ENCODE measurements around the gene BTN1A1. TPM values are rescaled to one million over a fixed set of nuclear protein-coding genes. Genes with fewer than 3 reads are reported as not detected.
A peak's percentile ranks its signal among the peaks of the same experiment; 100 is the strongest.
"Not testable (repeated sequence)": the region's sequence is repeated elsewhere in the genome, so short reads cannot be mapped to it uniquely, and the experiment has no call there.

BTN1A1 gene
- total RNA-seq, 1 donor = not detected

DNA sequence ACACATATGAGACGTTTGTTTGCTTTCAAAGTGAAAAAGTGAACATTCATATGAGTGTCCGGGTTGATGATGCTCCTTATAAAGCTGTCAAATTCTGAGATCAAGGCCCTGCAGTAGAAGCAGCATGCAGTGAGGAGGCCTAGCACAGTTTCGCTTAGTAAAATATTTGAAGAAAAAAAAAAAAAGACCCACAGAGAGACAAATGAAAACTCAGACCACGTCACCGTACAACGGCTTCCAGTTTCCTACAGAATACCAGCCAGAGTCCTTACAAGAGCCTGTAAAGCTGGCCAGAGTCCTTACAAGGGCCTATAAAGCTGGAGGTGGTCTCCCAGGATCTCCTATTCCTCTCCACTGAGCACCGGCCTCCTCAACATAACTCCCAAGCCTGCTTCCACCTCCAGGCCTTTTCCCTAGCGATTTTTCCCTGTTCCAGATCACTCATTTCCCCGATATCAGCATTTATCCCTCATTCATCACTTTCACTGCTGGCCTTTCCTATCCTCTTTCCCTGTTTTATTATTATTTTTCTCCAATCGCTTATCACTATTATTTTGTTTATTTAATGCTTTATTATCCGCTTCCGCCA, 36.6 kb downstream of the BTN1A1 start:
- H3K4me1 ChIP-seq (ENCODE audit: insufficient read depth, low read length) = peaks cover 56% of the 10 kb centered on the region
- H3K9me3 ChIP-seq (ENCODE audit: low read depth, low read length) = no peaks in the 10 kb centered on the region
- H3K27me3 ChIP-seq (ENCODE audit: insufficient read depth, low read length) = no peaks in the 10 kb centered on the region
- H3K4me3 ChIP-seq (ENCODE audit: low read length) = peak overlapping the region; percentile 93

DNA sequence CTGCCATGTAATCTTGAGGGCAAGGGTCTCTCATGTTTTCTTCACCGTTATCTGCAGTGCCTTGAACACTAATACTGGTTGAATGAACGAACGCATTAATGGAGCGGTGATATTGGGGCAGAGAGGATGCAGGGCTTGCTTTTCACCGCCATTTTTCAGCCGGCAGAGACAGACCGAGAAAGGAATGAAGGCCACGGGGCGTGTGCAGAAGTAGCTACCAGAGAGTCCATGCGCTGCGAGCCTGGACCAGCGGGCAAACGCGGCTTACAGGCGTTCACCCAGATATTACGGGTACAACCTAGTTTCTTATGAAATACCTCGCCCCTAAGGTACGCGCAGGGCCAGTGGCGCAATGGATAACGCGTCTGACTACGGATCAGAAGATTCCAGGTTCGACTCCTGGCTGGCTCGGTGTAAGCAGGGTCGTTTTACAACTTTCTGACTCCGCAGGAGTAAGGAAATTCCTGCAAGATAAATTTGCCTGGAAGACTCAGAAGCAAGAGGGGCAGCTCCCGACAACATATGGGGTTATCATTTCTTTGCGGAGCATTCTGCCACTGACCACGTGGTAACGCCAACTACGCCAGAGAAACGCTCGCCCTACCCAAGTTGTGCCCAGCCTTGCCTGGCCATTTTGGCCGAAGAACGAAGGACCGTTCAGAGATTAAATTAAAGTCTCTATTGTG, 37.2 kb downstream of the BTN1A1 start:
- H3K4me3 ChIP-seq (ENCODE audit: low read length) = peak overlapping the region; percentile 93
- no peaks in the 10 kb centered on the region for H3K27me3 ChIP-seq (ENCODE audit: insufficient read depth, low read length)
- H3K9me3 ChIP-seq (ENCODE audit: low read depth, low read length) = no peaks in the 10 kb centered on the region
- peaks cover 51% of the 10 kb centered on the region for H3K4me1 ChIP-seq (ENCODE audit: insufficient read depth, low read length)

DNA sequence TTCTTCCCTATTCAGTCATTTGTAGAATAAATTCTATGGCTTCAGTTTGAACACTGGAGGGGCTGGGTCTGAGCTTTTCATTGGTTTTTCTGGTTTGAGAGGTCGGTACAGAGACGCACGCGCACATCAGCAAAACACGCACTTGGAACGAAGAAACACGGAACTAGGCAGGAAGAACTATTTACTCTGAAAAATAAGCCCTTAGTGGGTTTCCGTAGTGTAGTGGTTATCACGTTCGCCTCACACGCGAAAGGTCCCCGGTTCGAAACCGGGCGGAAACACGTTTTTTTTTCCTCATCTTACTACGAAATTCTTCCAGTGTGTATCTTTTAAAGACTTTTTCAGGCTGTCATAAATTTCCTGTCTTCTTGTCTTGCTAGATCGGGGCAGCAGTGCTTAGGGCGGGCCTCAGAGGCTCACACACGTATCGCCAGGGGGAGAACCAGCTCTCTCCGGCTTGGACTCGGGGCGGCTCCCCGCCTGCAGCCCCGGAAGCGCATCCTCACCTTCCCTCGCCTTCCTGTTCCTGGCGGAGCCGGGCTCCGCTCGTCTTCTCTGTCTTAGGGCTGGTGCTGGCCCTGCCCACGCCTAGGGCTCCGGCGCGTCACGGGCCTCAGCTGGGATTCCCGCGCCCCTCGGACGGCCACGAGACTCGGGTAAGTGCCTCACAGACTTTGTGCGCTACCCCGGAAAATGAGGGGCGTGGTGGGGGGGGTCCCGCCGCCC, 37.9 kb downstream of the BTN1A1 start, which contains the start of gene HMGN4:
Gene HMGN4, plus strand, starts transcription at position 521 of the 726 bp plus-strand sequence. CDS start 6,841 bp downstream, outside the sequence.
- H3K4me1 ChIP-seq (ENCODE audit: insufficient read depth, low read length) = peaks cover 44% of the 10 kb centered on the region
- H3K27me3 ChIP-seq (ENCODE audit: insufficient read depth, low read length) = no peaks in the 10 kb centered on the region

DNA sequence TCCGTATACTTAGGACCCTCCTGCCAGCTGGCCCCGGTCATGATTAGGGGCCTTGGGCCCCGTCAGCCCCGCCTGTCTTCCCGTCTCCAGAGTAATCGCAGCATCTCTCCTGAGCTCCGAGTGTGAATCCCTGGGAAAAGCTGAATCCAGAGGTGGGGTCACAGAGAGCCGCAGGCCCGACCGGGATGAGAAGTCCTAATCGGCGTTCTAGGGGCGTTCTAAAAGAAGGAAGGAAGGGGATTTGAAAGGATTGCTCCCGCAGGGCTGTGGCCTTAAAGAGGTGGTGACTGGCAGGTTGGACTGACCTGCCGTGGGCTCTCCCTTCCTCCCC, 38.4 kb downstream of the BTN1A1 start:
- Histone ChIP-seq H3K4me1 (ENCODE audit: insufficient read depth, low read length) (peaks cover 40% of the 10 kb centered on the region), H3K27me3 (ENCODE audit: insufficient read depth, low read length) (no peaks in the 10 kb centered on the region)

More for the DNA sequence above, 37.9 kb downstream of the BTN1A1 start, which contains the start of gene HMGN4:
- no peaks in the 10 kb centered on the region for H3K9me3 ChIP-seq (ENCODE audit: low read depth, low read length)
- peak within 1 kb of the TSS; percentile 93 for H3K4me3 ChIP-seq (ENCODE audit: low read length)

DNA sequence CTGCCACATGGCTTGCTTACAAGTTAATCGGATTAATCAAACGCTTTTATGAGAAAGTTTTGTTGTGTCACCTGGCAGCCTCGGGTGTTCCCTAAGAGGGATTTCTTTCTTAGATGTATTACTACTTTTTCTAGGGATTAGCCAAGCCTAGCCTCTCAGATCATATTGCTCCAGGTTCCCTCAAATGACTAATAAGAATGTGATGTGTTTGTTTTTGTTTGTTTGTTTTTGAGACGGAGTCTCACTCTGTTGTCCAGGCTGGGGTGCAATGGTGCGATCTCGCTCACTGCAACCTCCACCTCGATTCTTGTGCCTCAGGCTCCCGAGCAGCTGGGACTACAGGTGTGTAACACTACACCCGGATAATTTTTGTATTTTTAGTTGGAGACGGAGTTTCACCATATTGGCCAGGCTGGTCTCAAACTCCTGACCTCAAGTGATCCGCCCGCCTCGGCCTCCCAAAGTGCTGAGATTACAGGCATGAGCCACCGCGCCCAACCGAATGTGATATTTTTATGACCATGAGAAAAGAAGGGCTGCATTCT, 39.0 kb downstream of the BTN1A1 start:
- H3K9me3 ChIP-seq (ENCODE audit: low read depth, low read length) = no peaks in the 10 kb centered on the region
- peak overlapping the region; percentile 93 for H3K4me3 ChIP-seq (ENCODE audit: low read length)
- H3K27me3 ChIP-seq (ENCODE audit: insufficient read depth, low read length) = no peaks in the 10 kb centered on the region
- peaks cover 37% of the 10 kb centered on the region for H3K4me1 ChIP-seq (ENCODE audit: insufficient read depth, low read length)

More for the DNA sequence above, 38.4 kb downstream of the BTN1A1 start:
- no peaks in the 10 kb centered on the region for H3K9me3 ChIP-seq (ENCODE audit: low read depth, low read length)
- H3K4me3 ChIP-seq (ENCODE audit: low read length) = peak overlapping the region; percentile 93

DNA sequence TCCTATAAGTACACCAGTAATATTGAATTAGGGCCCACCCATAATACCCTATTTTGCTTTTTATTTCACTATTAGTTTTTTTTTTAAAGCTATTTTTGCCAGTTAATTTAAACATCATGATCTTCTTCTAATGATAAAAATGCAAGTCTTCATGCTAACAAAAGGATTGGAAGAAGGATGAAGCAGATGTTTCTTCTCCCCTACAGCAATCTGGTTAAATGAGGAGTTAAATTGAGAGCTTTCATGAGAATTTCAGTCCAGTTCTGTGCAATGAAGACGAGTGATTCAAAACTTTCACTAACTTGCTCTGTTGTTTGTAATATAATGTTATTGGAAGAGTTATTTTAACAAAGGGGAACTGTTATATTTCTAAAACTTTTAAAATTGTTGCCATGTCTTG, 41.5 kb downstream of the BTN1A1 start:
- Histone ChIP-seq H3K4me1 (ENCODE audit: insufficient read depth, low read length) (peaks cover 29% of the 10 kb centered on the region), H3K27me3 (ENCODE audit: insufficient read depth, low read length) (no peaks in the 10 kb centered on the region), H3K4me3 (ENCODE audit: low read length) (no peak overlapping the region), H3K9me3 (ENCODE audit: low read depth, low read length) (no peaks in the 10 kb centered on the region)

DNA sequence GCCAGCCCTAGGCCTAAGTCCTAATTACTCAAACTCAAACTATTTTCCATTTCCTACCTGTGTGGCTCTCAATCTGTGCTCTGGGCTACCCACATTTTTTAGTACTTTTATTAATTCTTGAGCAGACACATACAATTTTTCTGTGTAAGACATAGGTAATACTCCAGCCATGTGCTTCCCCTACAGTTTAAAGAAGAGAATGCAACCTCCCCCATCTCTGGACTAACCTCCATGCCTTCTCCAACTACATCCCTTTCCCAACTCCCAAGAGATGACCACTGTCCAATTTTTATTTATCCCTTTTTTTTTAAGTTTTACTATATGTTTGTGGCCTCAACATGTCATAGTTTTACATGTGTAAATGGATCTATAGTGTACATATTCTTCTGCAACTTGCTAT, 43.9 kb downstream of the BTN1A1 start:
- Histone ChIP-seq H3K4me3 (ENCODE audit: low read length) (no peak overlapping the region), H3K9me3 (ENCODE audit: low read depth, low read length) (no peaks in the 10 kb centered on the region)

DNA sequence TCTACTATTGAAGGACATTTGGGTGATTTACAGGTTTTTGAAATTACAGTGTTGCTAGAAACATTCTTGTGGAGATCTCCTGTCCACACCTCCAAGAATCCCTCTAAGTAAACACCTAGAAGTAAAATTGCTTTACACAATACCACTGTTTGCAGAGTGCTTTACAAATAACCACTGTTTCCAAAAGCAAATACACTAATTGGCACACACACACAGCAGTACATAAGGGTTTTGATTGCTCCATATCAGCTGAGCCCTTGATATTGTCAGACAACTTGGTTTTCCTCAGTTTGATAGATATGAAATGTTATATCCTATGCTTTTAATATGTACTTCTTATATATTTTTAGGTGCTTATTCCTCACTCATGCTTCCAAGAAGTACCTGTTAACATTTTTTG, 44.4 kb downstream of the BTN1A1 start:
- H3K9me3 ChIP-seq (ENCODE audit: low read depth, low read length) = no peaks in the 10 kb centered on the region
- peaks cover 14% of the 10 kb centered on the region for H3K4me1 ChIP-seq (ENCODE audit: insufficient read depth, low read length)
- H3K4me3 ChIP-seq (ENCODE audit: low read length) = no peak overlapping the region
- no peaks in the 10 kb centered on the region for H3K27me3 ChIP-seq (ENCODE audit: insufficient read depth, low read length)

More for the DNA sequence above, 43.9 kb downstream of the BTN1A1 start:
- Histone ChIP-seq H3K4me1 (ENCODE audit: insufficient read depth, low read length) (peaks cover 19% of the 10 kb centered on the region), H3K27me3 (ENCODE audit: insufficient read depth, low read length) (no peaks in the 10 kb centered on the region)

DNA sequence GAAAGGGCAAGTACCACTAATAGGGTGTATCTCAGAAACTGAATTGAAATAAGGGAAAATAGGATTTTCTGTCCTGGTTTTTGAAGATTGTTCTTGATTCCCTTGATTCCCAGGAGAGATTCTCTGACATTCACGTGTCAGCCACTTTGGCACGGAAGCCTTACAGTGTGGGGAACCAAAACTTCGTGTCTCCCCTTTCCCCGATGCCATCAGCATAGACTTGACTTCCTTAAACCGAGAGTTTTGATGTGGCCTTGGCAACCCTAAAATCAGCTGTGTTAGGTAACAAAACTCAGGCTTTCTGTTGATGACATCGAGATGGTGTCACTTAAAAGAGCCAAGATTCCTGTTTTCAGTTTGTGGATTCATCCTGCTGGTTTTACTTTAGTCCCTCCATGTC, 45.5 kb downstream of the BTN1A1 start:
- Histone ChIP-seq H3K4me1 (ENCODE audit: insufficient read depth, low read length) (peaks cover 19% of the 10 kb centered on the region), H3K27me3 (ENCODE audit: insufficient read depth, low read length) (no peaks in the 10 kb centered on the region), H3K9me3 (ENCODE audit: low read depth, low read length) (no peaks in the 10 kb centered on the region), H3K4me3 (ENCODE audit: low read length) (no peak overlapping the region)

DNA sequence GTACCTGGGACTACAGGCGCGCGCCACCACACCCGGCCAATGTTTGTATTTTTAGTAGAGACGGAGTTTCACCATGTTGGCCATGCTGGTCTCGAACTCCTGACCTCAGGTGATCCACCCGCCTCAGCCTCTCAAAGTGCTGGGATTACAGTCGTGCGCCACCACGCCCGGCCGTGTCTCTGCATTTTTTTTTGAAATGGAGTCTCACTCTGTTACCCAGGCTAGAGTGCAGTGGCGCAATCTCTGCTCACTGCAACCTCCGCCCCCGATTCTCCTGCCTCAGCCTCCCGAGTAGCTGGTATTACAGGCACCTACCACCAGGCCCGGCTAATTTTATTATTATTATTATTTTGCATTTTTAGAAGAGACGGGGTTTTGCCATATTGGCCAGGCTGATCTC, 47.3 kb downstream of the BTN1A1 start:
- H3K27me3 ChIP-seq (ENCODE audit: insufficient read depth, low read length); H3K9me3 ChIP-seq (ENCODE audit: low read depth, low read length); H3K4me3 ChIP-seq (ENCODE audit: low read length): not testable (repeated sequence)
- H3K4me1 ChIP-seq (ENCODE audit: insufficient read depth, low read length) = peaks cover 18% of the 10 kb centered on the region

DNA sequence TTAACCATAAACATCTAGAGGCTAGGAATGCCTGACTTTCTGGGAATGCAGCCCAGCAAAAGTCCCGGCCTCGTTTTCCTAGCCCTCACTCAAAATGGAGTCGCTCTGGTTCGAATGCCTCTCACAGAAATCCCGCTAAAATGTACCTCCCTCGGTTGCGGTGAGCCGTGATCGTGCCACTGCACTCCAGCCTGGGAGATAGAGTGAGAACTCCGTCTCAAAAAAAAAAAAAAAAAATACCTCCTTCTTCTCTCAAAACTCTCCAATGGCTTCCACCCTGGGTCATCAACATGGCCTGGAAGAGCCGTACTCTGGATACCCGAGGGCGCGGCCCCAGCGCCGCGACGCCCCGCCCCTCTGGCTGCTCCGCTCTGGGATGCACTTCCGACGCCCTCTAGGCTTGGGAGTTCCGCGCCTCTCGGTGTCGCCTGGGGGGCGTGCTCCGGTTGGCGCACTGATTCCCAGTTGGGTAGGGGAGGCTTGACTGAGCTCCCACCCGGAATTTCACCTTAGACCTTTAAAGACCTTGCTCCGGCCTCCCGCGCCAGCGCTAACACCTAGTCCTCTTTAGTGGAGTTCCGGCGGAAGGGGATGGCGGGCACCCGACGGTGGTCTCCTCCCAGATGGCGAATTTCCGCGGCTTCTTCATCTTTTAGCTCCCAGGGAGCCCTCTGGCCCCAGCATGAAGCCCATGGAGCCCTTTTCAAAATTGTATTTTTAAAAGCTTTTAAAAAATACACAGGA, 50.3 kb downstream of the BTN1A1 start:
- Histone ChIP-seq H3K4me1 (ENCODE audit: insufficient read depth, low read length) (peaks cover 45% of the 10 kb centered on the region), H3K9me3 (ENCODE audit: low read depth, low read length) (no peaks in the 10 kb centered on the region), H3K27me3 (ENCODE audit: insufficient read depth, low read length) (no peaks in the 10 kb centered on the region), H3K4me3 (ENCODE audit: low read length) (peak overlapping the region; percentile 61)

DNA sequence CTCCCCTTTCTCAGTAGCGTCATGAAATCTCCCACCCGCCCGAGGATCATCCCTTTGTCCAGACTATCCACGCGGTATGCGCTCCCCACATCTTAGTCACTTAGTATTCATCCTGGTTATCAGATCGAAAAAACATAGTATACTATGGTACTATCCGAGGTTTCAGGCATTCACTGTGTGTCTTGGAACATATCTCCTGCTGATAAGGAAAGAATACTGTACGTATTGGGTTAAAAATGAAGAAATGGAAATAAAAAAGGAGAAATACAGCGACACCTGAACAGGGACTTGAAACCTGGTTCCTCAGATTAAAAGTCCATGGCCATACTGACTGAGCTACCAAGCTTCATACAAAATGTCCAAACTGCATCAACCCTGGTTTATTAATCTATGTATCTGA, 52.1 kb downstream of the BTN1A1 start:
- Histone ChIP-seq H3K9me3 (ENCODE audit: low read depth, low read length) (no peaks in the 10 kb centered on the region), H3K4me3 (ENCODE audit: low read length) (no peak overlapping the region), H3K4me1 (ENCODE audit: insufficient read depth, low read length) (peaks cover 48% of the 10 kb centered on the region), H3K27me3 (ENCODE audit: insufficient read depth, low read length) (no peaks in the 10 kb centered on the region)

DNA sequence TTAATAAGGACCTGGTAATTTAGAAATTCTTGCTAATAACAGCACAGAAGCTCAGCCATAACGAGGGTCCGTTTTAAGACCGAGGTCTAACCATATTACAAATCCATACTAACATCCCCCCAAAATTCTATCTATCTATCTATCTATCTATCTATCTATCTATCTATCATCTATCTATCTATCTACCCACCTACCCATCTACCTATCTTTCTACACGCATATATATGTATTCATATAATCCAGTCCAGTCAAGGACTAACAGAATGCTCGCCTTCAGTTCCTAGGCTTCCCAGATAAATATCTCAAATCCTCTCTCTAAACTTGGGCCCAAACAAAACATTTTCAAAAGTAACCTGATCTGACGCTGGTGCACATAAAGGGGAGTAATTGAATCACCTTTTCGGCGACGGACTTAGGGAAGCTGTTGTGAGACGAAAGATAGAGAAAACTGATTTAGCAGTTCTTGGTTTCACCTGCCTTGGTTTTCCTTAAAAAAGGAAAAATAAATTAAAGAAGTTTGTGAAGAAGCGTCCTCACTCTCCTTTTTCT, 52.6 kb downstream of the BTN1A1 start:
- no peaks in the 10 kb centered on the region for H3K27me3 ChIP-seq (ENCODE audit: insufficient read depth, low read length)
- H3K4me3 ChIP-seq (ENCODE audit: low read length) = peak overlapping the region; percentile 47

DNA sequence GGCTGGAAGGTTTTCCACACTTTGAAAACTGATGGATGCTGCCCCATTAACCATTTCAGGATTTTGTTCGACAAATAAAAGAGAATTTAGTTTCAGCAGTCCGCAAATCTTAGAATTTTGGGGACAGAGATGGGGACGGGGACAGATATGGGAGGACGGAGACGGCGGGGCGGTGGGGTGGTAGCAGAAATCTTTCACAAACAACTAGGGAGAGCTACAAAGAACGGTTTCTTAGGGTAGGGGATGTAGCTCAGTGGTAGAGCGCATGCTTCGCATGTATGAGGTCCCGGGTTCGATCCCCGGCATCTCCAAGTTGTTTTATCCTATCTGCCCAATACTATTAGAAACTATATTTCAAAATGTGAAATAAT, 53.1 kb downstream of the BTN1A1 start:
- no peaks in the 10 kb centered on the region for H3K9me3 ChIP-seq (ENCODE audit: low read depth, low read length)
- H3K4me1 ChIP-seq (ENCODE audit: insufficient read depth, low read length) = peaks cover 48% of the 10 kb centered on the region
- H3K4me3 ChIP-seq (ENCODE audit: low read length) = peak overlapping the region; percentile 47
- no peaks in the 10 kb centered on the region for H3K27me3 ChIP-seq (ENCODE audit: insufficient read depth, low read length)

More for the DNA sequence above, 52.6 kb downstream of the BTN1A1 start:
- Histone ChIP-seq H3K9me3 (ENCODE audit: low read depth, low read length) (no peaks in the 10 kb centered on the region), H3K4me1 (ENCODE audit: insufficient read depth, low read length) (peaks cover 48% of the 10 kb centered on the region)

Data from mononuclear cell (primary cell).